Activated CD8-positive, alpha-beta memory T cell treated with anti-CD3 and anti-CD28 coated beads for 4 hours (primary cell): ENCODE measurements around the gene ATL3.
"Not testable (repeated sequence)": the region's sequence is repeated elsewhere in the genome, so short reads cannot be mapped to it uniquely, and the experiment has no call there.

Experiments used
- DNase-seq, 2 donors: peaks; one replicate each; pipeline ENCODE4 v3.0.0-alpha.2; 2020; ENCODE audit warnings: low read depth in 2 of 2

ATL3 gene, protein sequence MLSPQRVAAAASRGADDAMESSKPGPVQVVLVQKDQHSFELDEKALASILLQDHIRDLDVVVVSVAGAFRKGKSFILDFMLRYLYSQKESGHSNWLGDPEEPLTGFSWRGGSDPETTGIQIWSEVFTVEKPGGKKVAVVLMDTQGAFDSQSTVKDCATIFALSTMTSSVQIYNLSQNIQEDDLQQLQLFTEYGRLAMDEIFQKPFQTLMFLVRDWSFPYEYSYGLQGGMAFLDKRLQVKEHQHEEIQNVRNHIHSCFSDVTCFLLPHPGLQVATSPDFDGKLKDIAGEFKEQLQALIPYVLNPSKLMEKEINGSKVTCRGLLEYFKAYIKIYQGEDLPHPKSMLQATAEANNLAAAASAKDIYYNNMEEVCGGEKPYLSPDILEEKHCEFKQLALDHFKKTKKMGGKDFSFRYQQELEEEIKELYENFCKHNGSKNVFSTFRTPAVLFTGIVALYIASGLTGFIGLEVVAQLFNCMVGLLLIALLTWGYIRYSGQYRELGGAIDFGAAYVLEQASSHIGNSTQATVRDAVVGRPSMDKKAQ

DNA sequence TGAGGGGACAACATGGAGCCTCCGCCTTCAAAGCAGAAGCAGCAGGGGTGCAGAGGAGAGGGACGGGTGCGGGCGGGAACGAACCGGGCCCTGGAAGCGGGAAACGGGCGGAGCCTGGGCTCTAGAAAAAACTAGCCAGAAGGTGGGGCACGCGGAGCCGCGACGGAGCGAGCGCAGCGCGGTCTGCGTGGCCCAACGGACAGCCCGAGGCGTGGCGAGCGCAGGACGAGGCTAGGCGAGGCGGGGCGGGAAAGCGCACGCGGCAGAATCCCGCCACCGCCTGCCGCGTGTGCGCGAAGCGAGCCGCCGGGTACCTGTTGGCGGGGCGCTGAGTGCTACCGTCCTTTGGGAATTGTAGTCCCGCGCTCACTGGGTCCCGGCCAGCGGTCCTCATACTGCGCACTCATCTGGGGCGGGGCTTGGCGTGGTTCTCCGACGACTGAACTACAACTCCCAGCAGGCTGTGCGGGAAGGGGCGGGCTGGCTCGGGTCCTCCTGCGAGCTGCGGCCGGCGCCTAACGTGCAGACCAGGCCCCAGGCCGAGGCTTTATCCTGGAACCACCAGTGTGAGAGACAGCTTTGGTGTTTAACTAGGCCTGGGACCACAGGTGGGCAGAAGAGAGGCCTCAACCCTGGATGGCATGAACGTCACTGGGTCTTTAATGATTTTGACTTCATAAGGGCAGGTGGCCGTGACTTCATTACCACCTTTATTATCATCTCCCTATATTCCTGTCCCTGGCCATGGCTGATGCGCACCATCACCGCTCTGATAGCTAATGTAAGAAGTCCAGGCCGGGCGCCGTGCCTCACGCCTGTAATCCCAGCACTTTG is at the start of gene ATL3:
Gene ATL3 (minus strand): TSS at position 55 of the 834 bp plus-strand sequence. CDS start 41 bp downstream, at position 14.
- peak; percentile 92 for DNase-seq

DNA sequence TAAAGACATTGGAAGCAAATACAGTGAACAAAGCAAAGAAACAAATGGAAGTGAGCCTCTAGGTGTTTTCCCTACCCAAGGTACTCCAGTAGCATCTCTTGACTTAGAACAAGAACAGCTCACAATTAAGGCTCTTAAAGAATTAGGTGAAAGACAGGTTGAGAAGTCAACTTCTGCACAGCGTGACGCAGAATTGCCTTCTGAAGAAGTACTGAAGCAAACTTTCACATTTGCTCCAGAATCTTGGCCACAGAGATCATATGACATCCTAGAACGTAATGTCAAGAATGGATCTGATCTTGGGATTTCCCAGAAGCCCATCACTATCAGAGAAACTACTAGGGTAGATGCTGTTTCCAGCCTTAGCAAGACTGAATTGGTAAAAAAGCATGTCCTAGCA is 49.4 kb upstream of the ATL3 start:
- no peak for DNase-seq

DNA sequence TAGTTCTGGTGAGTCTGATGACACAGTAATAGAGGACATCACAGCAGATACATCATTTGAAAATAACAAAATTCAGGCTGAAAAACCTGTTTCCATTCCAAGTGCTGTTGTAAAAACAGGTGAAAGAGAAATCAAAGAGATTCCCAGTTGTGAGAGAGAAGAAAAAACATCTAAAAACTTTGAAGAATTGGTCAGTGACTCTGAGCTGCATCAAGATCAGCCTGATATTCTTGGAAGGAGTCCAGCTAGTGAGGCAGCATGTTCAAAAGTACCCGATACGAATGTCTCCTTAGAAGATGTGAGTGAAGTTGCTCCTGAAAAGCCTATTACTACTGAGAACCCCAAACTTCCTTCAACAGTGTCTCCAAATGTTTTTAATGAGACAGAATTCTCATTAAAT is 48.8 kb upstream of the ATL3 start:
- no peak for DNase-seq

DNA sequence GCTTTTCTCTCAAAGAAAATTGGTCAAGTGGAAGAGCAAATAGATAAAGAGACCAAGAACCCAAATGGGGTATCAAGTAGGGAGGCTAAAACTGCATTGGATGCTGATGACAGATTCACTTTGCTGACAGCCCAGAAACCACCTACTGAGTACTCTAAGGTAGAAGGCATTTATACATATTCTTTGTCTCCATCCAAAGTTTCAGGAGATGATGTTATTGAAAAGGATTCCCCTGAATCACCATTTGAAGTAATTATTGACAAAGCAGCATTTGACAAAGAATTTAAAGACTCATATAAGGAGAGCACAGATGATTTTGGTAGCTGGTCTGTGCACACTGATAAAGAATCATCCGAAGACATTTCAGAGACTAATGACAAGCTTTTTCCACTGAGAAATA is 47.8 kb upstream of the ATL3 start:
- no peak for DNase-seq

DNA sequence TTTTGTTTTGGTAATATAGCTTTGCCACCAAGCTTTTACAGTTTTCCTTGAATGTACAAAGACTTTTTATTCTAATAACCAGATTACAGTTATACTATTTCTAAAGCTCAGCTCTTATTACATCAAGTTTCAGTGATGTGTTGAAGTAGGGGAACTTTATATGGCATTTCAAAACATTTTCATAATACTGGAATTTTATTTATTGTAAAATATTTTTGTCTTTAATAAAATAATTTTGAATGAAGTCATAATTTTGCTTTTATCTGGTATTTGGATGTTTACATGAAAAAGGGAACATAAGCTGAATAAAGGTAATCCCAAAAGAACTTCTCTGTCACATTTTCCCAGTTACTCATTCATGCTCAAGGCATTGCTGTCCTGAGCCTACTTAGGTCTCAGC is 44.9 kb upstream of the ATL3 start:
- no peak for DNase-seq

DNA sequence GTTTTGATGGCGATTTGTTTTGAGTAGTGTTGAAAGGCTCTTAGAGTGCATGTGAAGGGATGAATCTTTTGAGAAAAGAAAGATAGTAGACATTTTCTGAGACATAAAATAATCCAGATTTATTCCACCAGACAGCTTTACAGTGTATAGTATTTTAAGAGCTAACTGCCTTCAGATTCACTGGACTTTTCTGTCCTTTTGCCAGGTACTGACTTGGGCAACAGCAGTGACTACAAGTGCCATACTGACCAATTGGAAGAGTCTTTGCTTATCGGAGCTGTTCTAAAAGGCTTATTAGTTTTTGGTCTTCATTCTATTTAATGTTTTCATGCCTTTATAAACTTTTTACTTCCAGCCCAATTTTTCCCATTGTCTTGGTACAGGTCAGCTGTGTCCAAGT is 42.6 kb upstream of the ATL3 start:
- no peak for DNase-seq

DNA sequence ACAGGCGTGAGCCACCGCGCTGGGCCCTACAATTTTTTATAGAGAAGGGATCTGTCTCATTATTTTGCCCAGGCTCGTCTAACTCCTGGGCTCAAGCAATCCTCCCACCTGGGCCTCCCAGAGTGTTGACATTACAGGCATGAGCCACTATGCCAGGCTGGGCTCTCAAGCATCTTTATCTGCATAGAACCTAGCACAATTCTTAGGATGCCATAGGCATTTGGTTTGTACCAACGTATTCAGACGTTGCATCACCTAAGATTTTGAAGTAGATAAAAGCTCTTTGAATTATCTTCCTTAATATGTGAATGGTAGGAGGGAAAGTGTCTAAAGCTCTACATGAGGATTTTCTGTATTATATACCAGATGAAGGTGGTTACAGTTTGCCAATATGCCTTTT is 40.7 kb upstream of the ATL3 start:
- no peak for DNase-seq

DNA sequence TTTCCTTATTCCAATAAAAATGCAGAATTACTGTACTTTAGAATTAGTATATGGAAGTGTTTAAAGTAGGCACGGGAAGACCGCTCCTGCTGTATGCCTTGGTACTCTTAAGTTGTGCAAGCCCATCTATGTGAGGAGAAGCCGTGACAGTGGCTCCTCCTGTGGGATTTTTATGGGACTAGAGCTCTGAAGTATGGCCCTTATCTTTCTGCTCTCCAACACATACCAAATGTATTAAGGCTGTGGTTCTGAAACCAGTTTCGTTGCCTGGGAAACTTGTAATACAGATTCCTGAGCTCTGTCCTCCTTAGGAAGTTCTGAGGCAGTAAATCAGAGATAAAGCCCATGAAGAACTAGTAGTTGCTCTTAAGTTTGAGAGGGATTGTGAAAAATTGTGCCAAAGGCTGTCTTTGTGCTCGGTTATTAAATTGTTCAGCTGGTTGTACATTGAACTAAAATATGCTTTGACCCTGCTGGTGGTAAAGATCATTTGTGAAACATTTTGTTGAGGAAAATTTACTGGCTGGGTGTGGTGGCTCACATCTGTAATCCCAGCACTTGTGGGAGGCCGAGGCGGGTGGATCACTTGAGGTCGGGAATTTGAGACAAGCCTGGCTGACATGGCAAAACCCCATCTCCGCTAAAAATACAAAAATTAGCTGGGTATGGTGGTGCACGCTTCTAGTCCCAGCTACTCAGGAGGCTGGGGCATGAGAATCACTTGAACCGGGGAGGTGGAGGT is 39.5 kb upstream of the ATL3 start:
- no peak for DNase-seq

DNA sequence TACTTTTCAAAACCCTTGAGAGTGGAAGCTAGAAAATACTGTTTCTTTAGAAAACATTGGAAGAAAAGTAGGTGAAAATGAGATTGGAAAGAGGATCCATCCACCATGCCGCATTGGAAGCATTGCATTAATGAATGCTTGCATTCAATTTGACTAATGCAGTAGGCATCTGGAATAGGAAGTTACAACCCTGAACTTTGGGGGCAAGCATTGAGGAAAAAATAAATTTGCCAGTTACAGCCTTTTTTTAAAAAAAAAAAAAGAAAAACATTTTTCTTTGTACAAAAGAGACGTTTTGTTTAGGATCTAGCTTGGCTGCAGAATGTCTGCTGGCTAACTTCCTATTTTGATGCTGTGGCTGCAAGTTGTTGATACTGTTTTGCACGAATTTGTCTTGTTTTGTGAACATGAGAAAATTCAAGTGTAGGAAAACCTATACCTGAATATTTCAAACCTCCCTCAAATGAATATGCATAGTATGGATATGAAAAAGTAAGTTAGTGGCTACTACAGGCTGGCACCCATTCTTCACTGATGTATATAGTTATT is 38.2 kb upstream of the ATL3 start:
- DNase-seq, result no peak

DNA sequence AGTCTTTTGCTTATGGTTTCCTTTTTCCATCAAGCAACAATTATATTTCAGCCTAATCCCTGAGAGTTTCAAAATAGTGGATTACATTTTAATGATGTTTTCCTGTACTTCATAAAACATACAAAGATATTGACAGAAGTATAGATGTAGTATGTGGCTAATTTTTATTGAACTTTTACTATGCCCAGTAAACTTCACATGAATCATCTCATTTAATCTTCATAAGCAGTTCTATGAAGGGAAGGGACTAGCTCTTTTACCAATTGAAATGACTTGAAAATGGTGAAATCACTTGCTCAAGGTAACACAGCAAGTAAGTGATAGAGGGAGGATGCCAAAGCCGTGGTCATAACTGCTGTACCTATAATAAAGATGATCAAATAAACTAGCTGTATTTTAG is 37.6 kb upstream of the ATL3 start:
- no peak for DNase-seq

DNA sequence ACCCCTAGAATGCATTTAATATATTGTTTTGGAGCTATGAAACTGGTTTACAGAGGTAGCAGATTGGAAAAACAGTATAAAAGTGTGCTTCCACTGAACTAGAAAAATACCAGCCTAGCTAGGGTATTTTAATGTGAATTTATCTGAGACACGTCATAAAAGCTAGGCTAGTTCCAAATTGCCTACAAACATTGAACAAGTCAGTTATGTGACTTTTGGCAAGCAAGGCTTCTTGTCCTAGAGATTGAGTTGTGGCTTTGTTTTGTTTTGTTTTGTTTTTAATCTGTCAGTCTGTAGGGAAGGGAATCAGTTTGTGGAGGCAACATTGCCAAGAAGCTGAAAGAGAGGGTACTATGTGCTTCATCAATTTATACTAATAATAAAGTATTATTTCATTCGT is 34.4 kb upstream of the ATL3 start:
- DNase-seq, result no peak

DNA sequence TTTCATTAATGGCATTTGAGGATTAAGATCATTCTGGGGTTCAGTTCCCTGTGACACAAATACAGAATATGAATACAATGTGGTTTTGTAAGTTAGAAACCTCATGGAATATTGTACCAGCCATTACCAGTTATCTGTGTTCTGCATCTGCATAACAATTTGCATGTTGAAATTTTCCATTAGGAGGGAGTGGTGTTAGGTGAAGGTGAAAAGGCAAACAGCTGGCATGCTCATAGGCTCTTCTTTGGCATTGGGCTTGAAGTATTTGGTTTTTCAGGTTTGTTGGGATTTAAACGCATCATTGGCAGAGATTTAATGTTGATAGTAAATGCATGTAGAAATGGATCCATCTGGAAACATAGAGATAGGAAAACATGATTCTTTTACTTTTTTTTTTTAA is 28.7 kb upstream of the ATL3 start:
- DNase-seq, result no peak

DNA sequence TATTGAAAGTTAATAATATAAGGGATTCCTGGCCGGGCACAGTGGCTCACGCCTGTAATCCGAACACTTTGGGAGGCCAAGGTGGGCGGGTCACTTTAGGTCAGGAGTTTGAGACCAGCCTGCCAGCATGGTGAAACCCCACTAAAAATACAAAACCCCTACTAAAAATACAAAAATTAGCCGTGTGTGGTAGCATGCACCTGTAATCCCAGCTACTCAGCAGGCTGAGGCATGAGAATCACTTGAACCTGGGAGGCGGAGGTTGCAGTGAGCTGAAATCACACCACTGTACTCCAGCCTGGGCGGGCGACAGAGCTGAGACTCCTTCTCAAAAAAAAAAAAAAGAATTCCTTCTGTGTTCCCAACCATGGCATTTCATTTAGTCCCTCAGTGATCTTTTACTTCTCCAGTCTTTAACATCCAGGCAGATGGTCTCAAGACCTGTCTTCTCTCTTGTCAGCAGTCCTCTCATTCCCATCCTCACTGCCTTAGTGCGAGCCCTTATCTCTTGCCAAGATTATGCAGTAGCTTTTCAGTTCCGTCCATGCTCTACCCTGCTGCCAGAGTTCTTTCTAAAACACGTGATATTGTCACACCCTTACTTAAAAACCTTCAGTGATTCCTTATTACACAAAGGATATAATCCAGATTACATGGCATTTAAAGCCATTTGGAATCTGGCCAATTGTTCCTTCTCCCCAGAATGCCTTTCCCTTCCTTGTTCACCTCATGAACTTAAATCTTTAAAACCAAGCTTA is 28.0 kb upstream of the ATL3 start:
- DNase-seq, result no peak

DNA sequence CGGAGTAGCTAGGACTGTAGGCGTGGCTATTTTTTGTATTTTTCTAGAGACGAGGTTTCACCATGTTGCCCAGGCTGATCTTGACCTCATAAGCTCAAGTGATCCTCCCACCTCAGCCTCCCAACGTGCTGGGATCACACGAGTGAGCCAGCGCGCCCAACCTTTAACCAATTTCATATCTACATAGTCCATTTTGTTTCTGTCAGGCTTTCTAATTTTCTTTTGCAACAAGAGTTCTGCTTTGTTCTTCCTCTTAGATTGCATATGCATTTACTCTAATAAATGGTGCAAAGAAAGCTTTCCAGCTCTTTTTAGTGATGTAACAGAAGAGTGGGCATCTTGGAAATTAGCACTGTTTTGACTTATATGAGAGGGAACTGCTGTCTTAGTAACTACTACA is 23.4 kb upstream of the ATL3 start:
- no peak for DNase-seq

DNA sequence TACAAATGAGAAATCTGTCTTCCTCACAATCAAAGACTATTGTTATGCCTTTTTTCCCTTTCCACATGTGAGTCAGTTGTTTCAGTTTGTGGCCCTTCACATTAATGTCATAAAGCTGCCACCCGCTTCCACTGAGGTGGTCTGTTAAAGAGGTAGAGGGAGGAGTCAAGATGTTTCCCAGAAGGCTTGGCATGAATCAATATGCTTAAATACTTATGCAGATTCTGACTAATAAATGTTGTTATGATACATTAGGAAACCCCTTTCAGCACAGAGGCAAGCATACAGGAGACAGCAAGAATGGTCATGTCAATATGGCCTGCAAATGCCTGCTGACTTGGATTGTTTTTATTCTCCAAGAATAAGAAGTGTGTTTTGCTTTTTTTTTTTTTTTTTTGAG is 16.7 kb upstream of the ATL3 start:
- no peak for DNase-seq

DNA sequence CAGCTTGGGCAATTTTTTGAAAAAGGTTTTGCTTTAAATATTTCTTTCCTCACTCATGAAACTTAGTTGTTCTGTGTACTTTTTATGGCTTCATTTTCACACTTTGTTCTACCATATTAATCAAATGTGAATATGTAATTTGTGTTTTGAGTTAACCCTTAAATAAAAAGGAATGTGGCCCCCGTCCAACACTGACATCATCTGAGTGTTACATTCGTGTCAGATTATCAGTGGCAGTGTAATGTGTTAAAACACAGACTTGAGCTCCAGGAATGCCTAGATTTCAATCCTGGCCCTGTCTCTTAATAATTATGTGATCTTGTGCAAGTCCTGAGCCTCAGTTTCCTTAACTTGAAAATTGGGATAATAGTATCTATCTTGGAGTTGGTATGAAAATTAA is 15.8 kb upstream of the ATL3 start:
- no peak for DNase-seq

DNA sequence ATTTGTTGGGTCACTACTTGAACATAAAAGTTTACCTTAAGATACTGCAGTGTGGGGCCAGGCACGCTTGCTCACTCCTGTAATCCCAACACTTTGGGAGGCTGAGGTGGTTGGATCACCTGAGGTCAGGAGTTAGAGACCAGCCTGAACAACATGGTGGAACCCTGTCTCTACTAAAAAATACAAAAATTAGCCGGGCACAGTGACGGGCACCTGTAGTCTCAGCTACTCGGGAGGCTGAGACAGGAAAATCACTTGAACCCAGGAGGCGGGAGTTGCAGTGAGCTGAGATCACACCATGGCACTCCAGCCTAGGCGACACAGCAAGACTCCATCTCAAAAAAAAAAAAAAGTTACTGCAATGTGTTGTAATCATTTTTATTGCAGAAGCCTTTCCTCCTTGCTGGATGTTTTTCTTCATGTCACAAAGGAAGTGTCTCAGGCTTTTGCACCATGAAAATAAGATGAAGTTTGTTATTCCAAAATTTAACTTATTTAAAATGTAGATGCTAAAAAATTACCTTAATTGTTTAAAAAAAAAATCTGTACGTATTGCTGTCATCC is 14.1 kb upstream of the ATL3 start:
- not testable (repeated sequence) for DNase-seq

DNA sequence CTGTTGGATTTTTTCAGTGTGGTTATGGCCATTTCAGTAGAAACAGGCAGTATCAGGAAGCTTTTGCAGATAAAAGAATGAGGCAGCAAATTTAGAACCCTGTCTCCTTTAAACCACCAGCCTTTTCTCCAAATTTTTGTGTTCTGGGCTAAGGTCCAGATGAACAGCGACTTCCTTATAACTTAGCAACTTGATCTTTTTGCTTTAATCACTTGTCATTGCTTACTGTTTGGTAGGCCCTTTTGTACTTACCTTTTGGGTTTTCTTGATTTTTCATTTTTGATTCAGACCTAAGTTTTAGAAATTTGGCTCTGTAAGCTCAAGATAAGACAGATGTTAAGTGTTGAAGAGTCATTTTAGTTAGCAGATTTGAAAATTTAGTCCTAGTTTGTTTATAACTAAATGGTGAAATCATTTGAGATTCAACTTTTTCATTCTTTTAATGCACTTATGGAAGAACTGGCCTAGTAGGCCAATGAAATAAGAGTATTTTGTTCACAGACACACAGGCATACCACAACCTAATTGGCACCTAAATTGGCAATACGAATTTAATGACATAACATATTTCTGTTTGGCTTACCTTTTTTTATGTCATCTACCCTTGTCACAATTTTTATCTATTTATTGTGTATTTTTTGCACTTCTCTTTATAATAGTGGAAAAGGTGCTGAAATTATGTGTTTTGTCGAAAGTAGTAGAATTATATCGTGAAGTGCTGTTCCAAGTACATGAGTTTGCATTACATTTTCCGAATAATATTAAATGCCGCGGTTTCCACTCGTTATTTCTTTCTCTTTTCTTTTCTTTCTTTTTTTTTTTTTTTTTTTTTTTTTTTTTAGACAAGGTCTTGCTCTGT is 12.2 kb upstream of the ATL3 start:
- DNase-seq, result no peak

DNA sequence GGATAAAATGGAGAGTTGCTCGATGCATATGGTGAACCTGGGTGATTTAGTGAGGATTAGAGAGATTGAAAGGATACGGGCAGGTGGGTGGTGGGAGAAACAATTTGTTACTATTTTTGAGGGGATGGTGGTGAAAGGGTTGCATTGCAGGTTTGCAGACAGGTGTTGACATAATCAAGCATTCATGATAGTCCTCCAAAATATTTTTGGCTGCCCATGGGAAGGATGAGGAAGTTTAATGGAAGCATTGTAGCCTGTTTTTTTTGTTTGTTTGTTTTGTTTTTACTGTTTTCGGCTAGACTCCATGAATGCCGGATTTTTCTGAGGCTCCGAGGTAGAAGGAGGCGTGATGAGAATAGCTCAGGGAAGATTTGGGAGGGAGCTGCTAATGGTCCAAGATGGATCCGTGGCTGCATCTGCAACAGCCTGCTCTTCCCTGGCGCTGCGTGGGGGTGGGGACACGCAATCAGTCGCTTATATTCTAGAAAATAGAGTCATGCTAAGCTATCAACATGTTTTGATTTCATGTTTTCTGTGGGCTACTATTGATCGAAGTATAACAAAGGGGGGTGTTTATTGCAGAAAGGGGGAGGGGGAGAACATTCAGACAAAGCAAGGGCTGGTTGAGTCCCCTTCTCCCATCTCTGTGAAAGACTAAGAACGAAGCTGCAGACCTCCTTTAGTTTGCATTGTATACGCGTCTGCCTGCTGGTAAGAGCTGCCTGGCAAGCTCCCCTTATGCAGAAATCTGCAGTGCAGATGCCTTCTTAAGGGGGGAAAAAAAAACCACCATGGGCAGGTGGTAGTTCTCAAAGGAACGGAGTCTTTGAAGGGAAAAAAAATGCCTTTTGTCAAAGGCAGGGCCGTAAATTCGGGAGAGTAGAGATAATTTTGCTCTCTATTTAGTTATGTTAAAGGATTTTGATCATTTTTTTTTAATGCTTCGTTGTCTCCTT is 11.2 kb upstream of the ATL3 start:
- no peak for DNase-seq
